ENCODE results near the gene CLEC4C.
"Not testable (repeated sequence)": the region's sequence is repeated elsewhere in the genome, so short reads cannot be mapped to it uniquely, and the experiment has no call there.

CLEC4C gene, protein sequence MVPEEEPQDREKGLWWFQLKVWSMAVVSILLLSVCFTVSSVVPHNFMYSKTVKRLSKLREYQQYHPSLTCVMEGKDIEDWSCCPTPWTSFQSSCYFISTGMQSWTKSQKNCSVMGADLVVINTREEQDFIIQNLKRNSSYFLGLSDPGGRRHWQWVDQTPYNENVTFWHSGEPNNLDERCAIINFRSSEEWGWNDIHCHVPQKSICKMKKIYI

DNA sequence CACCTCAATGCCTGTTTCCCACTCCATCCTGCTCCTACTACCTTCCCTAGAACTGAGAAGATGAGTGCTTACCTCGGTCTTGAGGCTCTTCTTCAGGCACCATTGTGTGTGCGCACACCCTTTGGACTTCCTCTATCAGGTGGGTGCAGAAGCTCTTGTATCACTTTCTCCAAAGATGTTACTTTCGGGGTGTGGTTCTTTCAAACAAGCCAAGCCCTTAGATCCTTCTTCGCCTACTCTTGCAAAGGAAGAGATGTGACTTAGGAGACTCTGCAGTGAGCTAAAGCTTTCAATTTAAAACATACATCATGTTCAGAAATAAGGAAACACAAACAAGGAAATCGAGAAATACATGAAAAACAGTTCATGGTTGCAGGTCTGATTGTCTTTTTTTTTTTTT, at the start of gene CLEC4C:
TSS of gene CLEC4C (minus strand) at position 130 of the 400 bp plus-strand sequence. CDS start at position 103, 27 bp downstream.
- DNase-seq (ENCODE audit: low read depth in 2 of 2): no peak

DNA sequence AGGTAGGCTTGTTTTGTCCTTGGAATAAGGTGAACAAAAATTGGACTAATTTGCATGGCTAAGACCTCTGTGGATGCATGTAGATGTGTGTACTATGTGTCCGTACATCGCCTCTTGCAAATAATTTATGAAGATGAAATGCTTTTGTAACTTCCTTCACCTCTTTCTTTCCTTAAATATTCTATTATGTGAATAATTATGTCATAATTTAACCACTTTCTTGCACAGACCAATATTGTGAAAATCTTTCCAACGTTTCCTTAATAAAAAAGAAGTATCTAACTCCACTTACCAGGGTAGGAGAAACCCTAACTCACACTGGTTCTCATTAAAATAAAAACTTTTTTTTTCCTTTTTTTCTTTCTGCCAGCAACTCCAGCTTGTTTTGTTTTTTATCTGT, 46.0 kb upstream of the CLEC4C start:
- no peak for DNase-seq (ENCODE audit: low read depth in 2 of 2)

DNA sequence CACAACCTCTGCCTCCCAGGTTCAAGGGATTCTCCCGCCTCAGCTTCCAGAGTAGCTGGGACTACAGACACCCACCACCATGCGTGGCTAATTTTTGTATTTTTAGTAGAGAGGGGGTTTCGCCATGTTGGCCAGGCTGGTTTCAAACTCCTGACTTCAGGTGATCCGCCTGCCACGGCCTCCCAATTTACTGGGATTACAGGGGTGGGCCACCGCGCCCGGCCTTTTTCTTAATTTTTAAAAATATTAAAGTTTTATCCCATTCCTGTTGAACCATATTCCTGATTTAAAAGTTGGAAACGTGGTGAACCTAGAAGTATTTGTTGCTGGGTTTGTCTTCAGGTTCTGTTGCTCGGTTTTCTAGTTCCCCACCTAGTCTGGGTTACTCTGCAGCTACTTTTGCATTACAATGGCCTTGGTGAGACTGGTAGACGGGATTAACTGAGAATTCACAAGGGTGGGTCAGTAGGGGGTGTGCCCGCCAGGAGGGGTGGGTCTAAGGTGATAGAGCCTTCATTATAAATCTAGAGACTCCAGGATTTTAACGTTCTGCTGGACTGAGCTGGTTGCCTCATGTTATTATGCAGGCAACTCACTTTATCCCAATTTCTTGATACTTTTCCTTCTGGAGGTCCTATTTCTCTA, 41.8 kb upstream of the CLEC4C start, which contains the start of gene NANOG:
TSS of gene NANOG (plus strand) at position 519 of the 645 bp plus-strand sequence. CDS start 213 bp downstream, outside the sequence.
- DNase-seq (ENCODE audit: low read depth in 2 of 2): not testable (repeated sequence)

DNA sequence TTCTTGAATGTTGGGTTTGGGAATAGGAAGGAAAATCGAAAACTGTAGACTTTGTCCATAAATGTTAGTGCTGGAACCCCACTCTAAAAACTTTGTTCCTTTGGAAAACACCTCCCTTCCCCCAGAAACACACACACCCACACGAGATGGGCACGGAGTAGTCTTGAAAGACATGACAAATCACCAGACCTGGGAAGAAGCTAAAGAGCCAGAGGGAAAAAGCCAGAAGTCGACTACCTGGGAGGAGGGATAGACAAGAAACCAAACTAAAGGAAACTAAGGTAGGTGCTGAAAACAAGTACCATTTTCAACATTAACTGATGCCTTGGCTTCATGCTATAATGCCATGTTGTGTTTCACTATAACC, 41.1 kb upstream of the CLEC4C start:
- no peak for DNase-seq (ENCODE audit: low read depth in 2 of 2)

DNA sequence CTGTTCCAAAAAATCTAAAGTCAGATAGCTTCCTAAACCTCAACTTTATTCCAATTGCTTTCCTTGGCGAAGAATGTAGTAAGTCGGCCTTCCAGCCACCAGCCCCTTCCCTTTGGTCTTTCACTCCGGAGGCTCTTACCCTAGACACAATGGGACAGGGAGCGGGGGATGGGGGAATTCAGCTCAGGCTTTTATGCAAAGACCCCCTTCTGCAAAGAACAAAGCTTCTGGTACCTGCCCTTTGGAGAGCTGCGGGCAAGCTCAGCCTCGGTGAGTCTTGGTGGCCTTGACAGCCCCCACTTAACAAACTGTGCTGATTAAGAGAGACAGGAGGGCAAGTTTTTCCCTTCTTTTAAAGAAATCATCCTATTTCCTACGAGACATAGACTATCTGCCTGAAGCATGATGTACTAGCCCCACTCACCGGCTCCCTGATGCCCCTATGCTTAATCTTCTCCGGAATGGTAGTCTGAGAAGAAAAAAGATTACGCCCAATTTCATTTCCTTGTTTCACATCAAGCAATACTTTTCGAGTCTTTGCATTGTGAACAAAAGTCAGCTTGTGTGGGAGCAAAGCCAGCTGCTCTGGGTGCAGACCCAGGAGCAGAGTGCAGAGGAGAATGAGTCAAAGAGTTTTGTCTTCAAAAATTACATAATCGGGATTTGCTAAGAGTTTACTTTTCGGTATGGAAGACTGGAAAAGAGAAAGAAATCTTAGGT, 40.6 kb upstream of the CLEC4C start:
- no peak for DNase-seq (ENCODE audit: low read depth in 2 of 2)

DNA sequence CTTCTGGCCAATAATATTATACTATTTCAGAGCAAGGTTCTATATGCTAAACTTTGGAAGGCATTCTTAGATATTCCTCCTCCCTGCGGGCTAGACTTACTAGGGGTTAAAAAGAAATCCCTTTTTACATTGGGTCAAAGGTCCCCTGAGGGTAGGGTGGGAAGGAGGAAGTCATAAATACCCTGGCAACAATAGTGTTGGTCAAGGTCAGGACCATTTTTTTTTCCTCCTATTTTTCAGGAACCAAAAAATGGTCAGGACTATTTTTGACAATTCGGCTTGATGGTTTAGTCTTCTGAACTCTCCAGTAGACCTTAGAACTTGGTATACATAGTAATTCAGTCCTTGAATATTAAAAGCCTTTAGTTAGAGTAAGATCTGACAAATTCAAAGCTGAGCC, 37.5 kb upstream of the CLEC4C start:
- DNase-seq (ENCODE audit: low read depth in 2 of 2): no peak

DNA sequence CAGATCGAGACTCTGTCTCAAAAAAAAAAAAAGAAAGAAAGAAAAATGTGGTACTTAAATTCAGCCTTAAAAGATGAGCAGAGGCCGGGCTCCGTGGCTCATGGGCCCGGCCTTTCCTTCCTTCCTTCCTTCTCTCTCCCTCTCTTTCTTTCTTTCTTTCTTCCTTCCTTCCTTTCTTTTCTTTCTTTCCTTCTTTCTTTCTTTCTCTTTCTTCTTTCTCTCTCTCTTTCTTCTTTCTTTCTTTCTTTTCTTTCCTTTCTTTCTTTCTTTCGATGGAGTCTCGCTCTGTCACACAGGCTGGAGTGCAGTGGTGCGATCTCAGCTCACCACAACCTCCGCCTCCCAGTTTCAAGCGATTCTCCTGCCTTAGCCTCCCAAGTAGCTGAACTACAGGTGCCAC, 36.3 kb upstream of the CLEC4C start:
- DNase-seq (ENCODE audit: low read depth in 2 of 2): not testable (repeated sequence)

DNA sequence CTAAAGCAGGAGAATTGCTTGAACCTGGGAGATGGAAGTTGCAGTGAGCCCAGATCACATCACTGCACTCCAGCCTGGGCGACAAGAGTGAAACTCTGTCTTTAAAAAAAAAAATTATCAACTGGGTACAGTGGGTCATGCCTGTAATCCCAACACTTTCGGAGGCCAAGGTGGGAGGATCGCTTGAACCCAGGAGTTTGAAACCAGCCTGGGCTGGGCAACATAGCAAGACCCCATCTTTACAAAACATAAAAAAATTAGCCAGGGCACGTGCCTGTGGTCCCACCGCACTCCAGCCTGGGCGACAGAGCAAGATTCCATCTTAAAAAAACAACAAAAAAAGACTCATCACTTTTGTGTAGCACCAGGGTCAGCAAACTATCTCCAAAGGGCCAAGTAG, 34.9 kb upstream of the CLEC4C start:
- DNase-seq (ENCODE audit: low read depth in 2 of 2): no peak

DNA sequence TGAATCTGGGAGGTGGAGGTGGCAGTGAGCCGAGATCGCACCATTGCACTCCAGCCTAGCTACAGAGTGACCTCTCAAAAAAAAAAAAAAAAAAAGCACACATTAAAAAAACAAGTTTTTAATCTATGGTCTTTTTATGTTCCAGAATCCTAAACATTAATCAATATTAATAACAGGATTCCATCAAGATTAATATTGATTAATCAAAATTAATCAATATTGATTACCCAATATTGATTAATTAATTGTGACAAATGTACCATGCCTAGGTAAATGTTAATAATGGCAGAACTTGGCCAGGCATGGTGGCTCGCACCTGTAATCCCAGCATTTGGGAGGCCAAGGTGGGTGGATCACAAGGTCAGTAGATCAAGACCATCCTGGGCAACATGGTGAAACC, 34.1 kb upstream of the CLEC4C start:
- no peak for DNase-seq (ENCODE audit: low read depth in 2 of 2)

DNA sequence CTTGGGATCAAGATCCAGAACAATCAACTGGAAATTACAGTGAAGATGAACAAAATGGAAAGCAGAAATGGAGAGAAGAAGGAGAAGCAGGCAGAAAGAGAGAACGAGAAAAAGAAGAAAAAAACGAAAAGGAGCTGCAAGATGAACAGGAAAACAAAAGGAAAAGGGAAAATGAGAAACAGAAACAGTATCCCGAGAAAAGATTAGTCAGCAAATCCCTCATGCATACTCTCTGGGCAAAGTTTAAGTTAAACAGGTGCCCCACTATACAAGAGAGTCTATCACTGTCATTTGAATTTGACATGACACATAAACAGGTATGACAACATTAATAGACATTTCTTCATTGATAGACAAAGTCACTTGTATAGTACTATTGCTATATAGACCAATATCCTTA, 22.8 kb upstream of the CLEC4C start:
- DNase-seq (ENCODE audit: low read depth in 2 of 2): no peak

DNA sequence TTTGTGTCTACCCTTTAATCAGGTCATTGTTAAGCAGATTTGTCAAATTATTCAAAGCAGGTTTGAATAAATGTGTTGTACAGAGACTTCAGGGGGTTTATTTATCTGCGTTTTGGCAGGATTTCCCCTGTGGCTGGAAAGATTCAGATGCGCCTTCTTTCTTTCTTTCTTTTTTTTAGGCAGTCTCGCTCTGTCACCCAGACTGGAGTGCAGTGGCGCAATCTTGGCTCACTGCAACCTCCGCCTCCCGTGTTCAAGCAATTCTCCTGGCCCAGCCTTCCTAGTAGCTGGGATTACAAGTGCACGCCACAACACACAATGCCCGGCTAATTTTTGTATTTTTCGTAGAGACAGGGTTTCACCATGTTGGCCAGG, 11.6 kb upstream of the CLEC4C start:
- no peak for DNase-seq (ENCODE audit: low read depth in 2 of 2)

DNA sequence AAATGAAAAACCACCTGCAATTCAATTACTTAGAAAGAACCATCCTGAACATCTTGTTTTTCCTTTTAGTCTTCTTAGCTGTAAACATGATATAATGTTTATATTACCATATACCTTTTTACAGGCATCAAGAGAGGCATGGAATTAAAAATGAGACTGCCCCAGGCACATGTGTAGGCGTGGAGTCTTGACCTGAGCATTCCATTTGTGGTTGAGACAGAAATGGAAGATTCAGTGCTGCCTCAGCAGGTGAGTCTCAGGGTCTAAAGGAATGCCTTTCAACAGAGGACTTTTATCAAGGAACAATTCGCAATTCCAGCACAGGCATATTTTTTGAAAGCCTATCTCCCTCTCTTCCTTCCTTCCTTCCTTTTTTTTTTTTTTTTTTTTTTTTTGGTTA, 9.8 kb upstream of the CLEC4C start:
- DNase-seq (ENCODE audit: low read depth in 2 of 2): no peak

DNA sequence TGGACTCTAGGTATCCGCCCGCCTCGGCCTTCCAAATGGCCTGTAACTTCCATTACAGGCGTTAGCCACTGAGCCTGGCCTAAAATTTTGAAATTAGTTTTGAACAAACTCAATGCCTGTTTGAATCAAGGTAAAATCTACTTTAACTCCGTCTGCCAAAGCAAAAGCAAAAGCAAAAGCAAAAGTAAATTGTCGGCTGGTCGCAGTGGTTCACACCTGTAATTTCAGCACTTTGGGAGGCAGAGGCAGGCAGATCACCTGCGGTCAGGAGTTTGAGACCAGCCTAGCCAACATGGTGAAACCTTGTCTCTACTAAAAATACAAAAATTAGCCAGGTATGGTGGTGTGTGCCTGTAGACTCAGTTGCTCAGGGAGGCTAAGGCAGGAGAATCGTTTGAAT, 8.5 kb upstream of the CLEC4C start:
- peak in 1 of 2 donors; percentile 1 for DNase-seq (ENCODE audit: low read depth in 2 of 2)

DNA sequence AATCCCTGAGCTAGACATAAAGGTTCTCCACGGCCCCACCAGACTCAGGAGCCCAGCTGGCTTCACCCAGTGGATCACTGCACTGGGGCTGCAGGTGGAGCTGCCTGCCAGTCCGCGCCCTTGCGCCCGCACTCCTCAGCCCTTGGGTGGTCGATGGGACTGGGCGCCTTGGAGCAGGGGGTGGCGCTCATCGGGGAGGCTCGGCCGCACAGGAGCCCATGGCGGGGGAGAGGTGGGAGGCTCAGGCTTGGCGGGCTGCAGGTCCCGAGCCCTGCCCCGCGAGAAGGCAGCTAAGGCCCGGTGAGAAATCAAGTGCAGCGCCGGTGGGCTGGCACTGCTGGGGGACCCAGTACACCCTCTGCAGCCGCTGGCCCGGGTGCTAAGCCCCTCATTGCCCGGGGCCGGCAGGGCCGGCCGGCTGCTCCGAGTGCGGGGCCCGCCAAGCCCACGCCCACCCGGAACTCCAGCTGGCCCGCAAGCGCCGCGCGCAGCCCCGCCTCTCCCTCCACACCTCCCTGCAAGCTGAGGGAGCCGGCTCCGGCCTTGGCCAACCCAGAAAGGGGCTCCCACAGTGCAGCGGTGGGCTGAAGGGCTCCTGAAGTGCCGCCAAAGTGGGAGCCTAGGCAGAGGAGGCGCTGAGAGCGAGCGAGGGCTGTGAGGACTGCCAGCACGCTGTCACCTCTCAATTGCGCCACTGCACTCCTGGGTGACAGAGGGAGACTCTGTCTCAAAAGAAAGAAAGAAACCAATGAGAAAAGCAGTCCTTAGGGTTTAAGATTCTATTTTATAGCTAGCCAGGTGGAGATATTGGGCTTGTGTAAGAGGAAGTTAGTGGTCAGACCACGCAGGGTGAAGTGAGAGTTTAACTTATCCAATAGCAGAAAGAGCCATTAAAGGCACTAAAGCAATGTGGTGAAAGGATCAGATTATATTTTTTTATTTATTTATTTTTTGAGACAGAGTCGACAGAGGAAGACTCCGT, 5.1 kb upstream of the CLEC4C start:
- not testable (repeated sequence) for DNase-seq (ENCODE audit: low read depth in 2 of 2)

DNA sequence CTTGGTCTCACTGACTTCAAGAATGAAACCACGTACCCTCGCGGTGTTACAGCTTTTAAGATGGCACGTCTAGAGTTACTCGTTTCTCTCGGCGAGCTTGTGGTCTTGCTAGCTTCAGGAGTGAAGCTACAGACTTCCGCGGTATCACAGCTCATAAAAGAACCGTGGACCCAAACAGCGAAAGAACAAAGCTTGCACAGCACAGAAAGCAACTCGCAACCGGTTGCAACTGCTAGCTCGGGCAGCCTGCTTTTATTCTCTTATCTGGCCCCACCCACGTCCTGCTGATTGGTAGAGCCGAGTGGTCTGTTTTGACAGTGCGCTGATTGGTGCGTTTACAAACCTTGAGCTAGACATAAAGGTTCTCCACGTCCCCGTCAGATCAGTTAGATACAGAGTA, 4.2 kb upstream of the CLEC4C start:
- DNase-seq (ENCODE audit: low read depth in 2 of 2): no peak

DNA sequence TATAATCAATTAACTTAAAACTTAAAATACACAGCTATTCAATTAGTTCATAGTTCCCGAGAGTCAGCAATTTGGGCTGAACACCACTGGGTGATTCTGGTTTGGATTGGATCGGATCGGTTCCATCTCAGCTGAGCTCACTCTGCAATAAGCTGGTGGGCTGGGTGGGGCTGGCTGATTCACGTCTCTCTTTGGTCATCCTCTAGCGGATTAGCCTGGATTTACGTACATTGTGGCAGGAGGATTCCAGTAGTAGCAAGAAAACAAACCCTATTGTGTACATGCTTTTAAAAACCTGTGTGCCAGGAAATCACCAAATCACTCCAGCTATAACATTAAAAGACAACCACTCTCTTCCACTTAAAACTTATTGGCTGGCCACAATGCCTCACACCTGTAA, 3.2 kb upstream of the CLEC4C start:
- no peak for DNase-seq (ENCODE audit: low read depth in 2 of 2)

DNA sequence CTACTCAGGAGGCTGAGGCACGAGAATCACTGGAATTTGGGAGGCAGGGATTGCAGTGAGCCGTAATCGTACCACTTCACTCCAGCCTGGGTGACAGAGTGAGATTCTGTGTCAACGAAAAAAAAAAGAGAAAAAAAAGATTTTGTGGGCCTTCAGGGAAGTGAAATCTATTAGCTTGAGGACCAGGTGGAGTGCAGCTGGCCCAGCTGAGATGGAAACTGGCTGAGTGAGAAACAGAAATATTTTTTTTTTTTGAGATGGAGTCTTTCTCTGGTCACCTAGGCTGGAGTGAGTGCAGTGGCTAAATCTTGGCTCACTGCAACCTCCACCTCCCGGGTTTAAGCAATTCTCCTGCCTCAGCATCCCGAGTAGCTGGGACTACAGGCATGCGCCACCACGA, 2.3 kb upstream of the CLEC4C start:
- no peak for DNase-seq (ENCODE audit: low read depth in 2 of 2)

DNA sequence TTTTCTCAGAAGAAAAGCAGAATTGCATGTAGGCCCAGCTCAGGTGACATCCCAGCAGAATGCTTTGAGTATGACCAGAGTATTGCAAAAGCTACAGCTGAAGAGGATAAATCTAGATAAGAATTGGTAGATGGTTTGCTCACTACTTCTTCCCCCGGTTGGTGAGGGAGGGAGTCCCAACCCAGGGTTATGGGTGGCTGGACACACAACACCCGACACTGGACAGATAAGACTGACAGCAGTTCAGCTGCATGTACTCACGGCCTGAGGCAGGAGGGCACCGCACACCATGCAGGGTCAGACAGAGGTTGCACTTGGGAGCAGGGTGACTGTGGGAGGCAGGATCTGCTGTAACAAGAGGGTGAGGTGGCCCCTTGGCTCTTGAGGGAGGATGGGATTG, 1.7 kb upstream of the CLEC4C start:
- no peak for DNase-seq (ENCODE audit: low read depth in 2 of 2)

DNA sequence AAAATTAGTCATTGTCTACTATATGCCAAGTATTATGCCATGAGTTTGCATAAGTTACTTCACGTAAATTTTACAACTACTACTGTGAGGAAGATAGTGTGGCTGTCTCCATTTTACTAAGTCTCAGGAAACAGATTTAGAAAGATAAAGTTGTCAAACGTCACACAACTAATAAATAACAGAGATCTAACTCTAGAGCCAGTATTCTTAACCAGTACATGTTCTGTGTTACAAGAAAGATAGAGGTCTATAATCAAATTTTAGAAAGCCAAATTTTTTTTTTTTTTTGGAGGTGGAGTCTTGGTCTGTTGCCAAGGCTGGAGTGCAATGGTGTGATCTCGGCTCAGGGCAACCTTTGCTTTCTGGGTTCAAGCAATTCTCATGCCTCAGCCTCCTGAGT, 14.2 kb downstream of the CLEC4C start:
- DNase-seq (ENCODE audit: low read depth in 2 of 2): no peak

DNA sequence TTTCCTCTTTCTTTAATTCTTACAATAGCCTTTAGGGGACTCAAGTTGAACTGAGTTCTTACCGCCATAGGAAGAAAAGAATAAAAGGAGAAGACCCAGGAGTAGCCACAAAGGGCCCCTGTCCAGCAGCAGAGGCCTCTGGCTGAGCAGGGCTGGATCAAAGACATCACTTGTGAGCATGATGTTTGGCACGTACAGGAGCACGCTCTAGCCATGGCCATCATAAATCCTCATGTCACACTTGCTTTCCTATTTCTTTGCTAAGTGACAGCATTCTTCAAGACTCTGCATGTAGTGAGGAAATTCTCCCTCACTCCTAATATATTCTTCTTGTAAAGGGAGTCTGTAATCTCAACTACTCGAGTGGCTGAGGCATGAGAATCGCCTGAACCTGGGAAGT, 15.7 kb downstream of the CLEC4C start:
- DNase-seq (ENCODE audit: low read depth in 2 of 2): no peak

DNA sequence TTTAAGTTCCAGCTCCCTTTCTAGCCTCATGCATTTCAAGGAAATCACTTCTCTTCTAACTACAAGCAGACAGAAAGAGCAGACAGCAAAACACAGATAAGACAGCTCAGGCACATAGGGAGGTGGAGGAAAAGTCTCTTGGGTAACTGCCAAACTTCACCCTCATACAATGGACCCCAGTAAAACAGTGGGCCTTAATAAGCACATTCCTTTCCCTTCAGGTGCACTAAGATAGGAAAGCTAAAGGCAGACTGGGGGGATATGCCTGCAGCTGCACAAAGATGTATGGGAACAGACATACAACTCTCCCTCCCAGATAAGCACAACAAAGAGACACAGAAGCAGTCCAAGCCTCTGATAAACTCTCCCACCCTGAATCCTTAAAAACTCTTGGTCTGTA, 16.2 kb downstream of the CLEC4C start:
- not testable (repeated sequence) for DNase-seq (ENCODE audit: low read depth in 2 of 2)

DNA sequence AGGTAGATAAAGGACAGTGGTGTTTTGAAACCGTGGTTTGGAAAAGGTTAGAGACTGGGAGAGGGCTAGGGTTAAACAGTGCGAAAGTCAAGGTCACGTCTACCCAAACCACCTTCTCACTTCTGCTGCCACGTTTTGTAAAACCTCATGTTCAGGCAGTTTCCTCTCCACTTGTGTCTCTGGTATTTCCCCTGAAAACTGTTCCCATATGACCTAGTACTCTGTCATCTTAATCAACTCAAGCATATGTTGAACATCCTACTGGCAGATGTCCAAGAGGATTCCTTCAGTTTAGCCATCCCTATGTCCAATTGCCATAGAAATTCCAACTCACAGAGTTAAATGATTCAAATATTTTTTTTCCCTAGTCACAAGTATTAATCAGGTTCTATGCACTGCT, 17.4 kb downstream of the CLEC4C start:
- DNase-seq (ENCODE audit: low read depth in 2 of 2): no peak
